Pericardium fibroblast (primary cell): Measurements from ENCODE around the gene HJURP. TPM values are rescaled to one million over a fixed set of nuclear protein-coding genes. Genes with fewer than 3 reads are reported as not detected.

ENCODE experiments used
- total RNA-seq: library from RNA; depleted of rRNA; stranded (reverse); fragments of >200 nt; gene quantifications from 2 replicates; pipeline ENCODE4 v1.2.3, GENCODE V29; 2015

The HJURP gene, protein sequence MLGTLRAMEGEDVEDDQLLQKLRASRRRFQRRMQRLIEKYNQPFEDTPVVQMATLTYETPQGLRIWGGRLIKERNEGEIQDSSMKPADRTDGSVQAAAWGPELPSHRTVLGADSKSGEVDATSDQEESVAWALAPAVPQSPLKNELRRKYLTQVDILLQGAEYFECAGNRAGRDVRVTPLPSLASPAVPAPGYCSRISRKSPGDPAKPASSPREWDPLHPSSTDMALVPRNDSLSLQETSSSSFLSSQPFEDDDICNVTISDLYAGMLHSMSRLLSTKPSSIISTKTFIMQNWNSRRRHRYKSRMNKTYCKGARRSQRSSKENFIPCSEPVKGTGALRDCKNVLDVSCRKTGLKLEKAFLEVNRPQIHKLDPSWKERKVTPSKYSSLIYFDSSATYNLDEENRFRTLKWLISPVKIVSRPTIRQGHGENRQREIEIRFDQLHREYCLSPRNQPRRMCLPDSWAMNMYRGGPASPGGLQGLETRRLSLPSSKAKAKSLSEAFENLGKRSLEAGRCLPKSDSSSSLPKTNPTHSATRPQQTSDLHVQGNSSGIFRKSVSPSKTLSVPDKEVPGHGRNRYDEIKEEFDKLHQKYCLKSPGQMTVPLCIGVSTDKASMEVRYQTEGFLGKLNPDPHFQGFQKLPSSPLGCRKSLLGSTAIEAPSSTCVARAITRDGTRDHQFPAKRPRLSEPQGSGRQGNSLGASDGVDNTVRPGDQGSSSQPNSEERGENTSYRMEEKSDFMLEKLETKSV
- total RNA-seq, result 1.8 and 4.9 TPM in 2 replicates

DNA sequence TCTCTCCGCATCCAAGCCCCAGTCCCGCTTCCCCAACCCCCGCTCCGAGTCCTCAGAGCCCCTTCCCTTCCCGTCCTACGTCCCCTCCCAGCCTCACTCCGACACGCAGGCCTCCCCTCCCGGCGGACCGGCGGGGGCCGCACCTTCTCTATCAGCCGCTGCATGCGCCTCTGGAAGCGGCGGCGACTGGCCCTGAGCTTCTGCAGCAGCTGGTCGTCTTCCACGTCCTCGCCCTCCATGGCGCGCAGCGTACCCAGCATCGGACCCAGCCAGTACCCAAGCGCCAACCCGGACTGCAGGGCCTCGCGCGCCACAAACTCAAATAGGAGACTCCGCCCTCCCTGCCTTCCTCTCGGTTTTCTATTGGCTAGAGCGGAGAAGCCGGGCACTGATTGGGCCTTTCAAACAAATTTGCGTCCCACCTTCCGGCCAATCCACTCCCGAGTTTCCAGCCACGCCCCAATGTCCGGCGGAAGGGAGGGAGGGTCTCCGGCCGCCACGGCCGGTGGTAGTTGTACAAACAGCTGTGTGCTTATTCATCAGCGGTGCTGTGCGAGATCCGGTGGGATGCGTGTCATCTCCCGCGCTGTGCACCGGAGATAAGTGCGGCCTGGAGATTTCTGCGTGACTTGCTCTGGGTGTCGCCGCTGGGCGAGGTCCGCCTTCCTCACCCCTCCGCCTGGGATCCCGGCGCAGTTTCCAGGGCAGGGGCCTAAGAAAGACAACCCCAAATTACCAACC lies at the start of gene HJURP:
Gene HJURP, minus strand, starts transcription at position 295 of the 741 bp plus-strand sequence. Its CDS starts 35 bp downstream, at position 260.

DNA sequence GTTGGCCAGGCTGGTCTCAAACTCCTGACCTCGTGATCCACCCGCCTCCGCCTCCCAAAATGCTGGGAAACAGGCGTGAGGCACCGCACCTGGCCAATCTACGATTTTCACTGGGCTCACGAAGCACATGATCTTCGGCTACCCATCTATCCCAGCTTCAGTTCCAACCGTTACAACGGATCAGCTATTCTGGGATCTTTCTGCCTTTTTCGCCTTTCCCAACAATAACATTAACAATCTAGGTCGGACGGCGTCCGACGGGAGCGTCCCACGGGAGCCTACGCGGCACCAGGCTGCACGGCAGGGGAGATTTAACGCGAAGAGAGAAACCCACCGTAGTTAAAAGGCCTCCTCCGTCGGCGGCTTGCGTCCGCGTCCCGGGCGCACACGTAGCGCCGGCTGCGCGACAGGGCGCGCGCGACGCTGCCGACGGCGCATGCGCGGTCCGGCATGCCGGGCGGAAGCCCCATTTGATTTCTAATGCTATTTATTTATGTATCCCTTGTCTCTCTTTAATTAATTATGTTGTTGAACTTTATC lies 13.7 kb upstream of the HJURP start, which contains the start of gene MSL3B:
Gene MSL3B, minus strand, starts transcription at position 394 of the 540 bp plus-strand sequence.

Other genes starting within 250 kb of the HJURP start
- gene UGT1A8, start 236.9 kb downstream of the HJURP start, total RNA-seq, result not detected in 2 replicates
- not detected in 2 replicates for gene UGT1A10, start 218.1 kb downstream of the HJURP start, total RNA-seq
- gene UGT1A9, start 182.6 kb downstream of the HJURP start, total RNA-seq, result not detected in 2 replicates
- gene UGT1A7, start 172.6 kb downstream of the HJURP start, total RNA-seq, result not detected in 2 replicates
- gene UGT1A6, start 161.6 kb downstream of the HJURP start, total RNA-seq, result not detected in 2 replicates
- gene UGT1A5, start 141.6 kb downstream of the HJURP start, total RNA-seq, result not detected in 2 replicates
- gene UGT1A4, start 135.8 kb downstream of the HJURP start, total RNA-seq, result not detected in 2 replicates
- not detected in 2 replicates for gene UGT1A3, start 125.5 kb downstream of the HJURP start, total RNA-seq
- not detected in 2 replicates for gene UGT1A1, start 94.3 kb downstream of the HJURP start, total RNA-seq
- gene MROH2A, start 76.2 kb downstream of the HJURP start, total RNA-seq, result not detected in 2 replicates
- gene TRPM8, start 62.8 kb upstream of the HJURP start, total RNA-seq, result 0.17 TPM in 1 of 2 replicates, not detected in the other
- not detected in 2 replicates for gene SPP2, start 196.2 kb upstream of the HJURP start, total RNA-seq